ENCODE results near the gene RHCG. TPM values are rescaled to one million over a fixed set of nuclear protein-coding genes. Genes with fewer than 3 reads are reported as not detected.

RHCG gene
- total and polyA plus RNA-seq, 2 of the 13 experiments (the other 11 are each of a cell fraction or from before 2014, with no cell fraction given), result not detected

DNA sequence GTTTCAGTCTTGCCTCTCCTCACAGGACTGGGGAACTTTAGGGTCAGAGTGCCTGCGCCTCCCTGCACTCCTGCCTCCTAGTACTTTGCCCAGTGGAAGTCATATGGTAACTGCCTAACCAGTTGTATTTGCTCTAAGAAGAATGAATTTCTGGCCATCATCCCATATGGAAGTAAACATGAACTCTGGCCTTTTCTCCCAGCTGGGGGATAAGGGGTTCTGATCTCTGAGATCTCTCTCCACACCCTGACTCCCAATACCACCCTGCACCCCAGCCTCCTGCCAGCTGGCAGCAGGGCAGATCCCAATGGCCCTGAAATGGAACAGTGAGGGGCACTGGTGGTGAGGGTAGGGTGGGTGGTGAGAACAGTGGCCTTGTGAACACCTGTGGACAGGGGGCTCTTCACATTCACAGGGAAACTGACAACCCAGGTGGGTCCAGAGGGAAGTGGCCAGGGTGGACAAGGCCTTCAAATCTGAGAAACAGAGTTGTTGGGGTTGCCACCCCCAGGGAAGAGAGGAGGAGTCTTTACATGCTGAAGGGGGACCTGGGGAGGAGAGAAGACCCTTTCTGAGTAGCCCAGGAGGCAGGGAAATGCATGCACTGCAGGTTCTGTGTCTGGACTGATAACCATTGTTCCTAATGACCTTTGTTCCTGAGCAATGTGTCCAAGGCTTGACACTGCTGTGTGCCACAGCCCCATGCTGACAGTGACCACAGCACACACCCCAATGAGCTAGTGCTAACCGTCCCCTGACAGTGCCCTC lies 36.9 kb downstream of the RHCG start:
- peak overlapping the region; percentile 63 for H3K4me2 ChIP-seq (ENCODE audit: low read depth, low read length)
- peak overlapping the region in 1 of 3 experiments; percentile 54; a peak in 2 of 6 replicates for H3K4me3 ChIP-seq (replicated peaks in 1 of 3; ENCODE audit: insufficient read depth in 1 of 3, low read depth in 2 of 3, low read length in 3 of 3)
- H3K27me3 ChIP-seq (ENCODE audit: control insufficient read depth in 1 of 2, insufficient read depth in 2 of 2, low read length in 2 of 2), result no peaks in the 10 kb centered on the region
- peak; percentile 87 for ATAC-seq
- no peaks in the 10 kb centered on the region for H4K20me1 ChIP-seq (ENCODE audit: insufficient read depth, low read length)
- ChIA-PET CTCF (ENCODE audit: low intra/inter-chr PET ratio, low total read pairs) (no interaction called here), POLR2A (no interaction called here)
- intact Hi-C loops (cut with micrococcal nuclease; ENCODE audit: unreplicated experiment) (no loop called here), in situ Hi-C loops (cut with HindIII; ENCODE audit: extremely low pct_ligation_motif_present, low pct_unique_long_range_greater_than_20kb) (no loop called here)
- BruUV-seq (replicated peaks), result no TSS peak
- H3K36me3 ChIP-seq (replicated peaks in 1 of 2; ENCODE audit: control insufficient read depth in 1 of 2, insufficient read depth in 2 of 2, low read length in 2 of 2), result no peaks in the 10 kb centered on the region
- peak overlapping the region; percentile 42; the same call in 1 of the 2 replicates for H3K9ac ChIP-seq (ENCODE audit: insufficient read depth, low read depth, low read length)
- WGBS (ENCODE audit: low lambda C conversion rate), result 0% methylated on average over 2 of the region's 2 CpGs
- peak; percentile 77 for DNase-seq (ENCODE audit: low spot score)
- no peak overlapping the region for H2AFZ ChIP-seq (ENCODE audit: low read length)
- H3K79me2 ChIP-seq (ENCODE audit: insufficient read depth, low read length), result no peaks in the 10 kb centered on the region
- no peaks in the 10 kb centered on the region for H3K9me3 ChIP-seq (ENCODE audit: low read length)
- H3K4me1 ChIP-seq (ENCODE audit: insufficient read depth, low read length), result peaks cover 91% of the 10 kb centered on the region
- peak overlapping the region; percentile 88 for H3K27ac ChIP-seq (ENCODE audit: extremely low read length, insufficient read depth, low read length)
- peak; percentile 89 for FAIRE-seq
- no peak for TF ChIP-seq ATRX (CRISPR knock-in tag; IDR thresholded peaks at IDR 0.05; ENCODE audit: borderline replicate concordance)
- no peak for TF ChIP-seq TMF1 (CRISPR knock-in tag; IDR thresholded peaks at IDR 0.05; ENCODE audit: low read depth)
- TF ChIP-seq SRF (IDR thresholded peaks at IDR 0.05; ENCODE audit: low read depth, low read length), result no peak
- no peak for TF ChIP-seq SP140L (CRISPR knock-in tag; IDR thresholded peaks at IDR 0.05; ENCODE audit: borderline replicate concordance)
- TF ChIP-seq SIN3A (IDR thresholded peaks at IDR 0.05; ENCODE audit: borderline replicate concordance, low read depth, low read length), result 0 out of 2 replicates have a peak, but pooled peaks have one; percentile 45
- TF ChIP-seq ZNF326 (CRISPR knock-in tag; IDR thresholded peaks at IDR 0.05; ENCODE audit: borderline replicate concordance), result no peak
- TF ChIP-seq RARA (CRISPR knock-in tag; IDR thresholded peaks at IDR 0.05), result peak; percentile 42; the same call in 1 of the 2 replicates
- no peak for TF ChIP-seq ZFP62 (CRISPR knock-in tag; IDR thresholded peaks at IDR 0.05)
- TF ChIP-seq ZNF788 (CRISPR knock-in tag; IDR thresholded peaks at IDR 0.05; ENCODE audit: borderline replicate concordance), result peak; percentile 41; the same call in 1 of the 2 replicates
- TF ChIP-seq SOX6 (IDR thresholded peaks at IDR 0.05), result no peak
- TF ChIP-seq SOX6 (CRISPR knock-in tag; IDR thresholded peaks at IDR 0.05), result peak; percentile 94
- peak; percentile 77; the same call in 1 of the 2 replicates for TF ChIP-seq THRA (CRISPR knock-in tag; IDR thresholded peaks at IDR 0.05; ENCODE audit: borderline replicate concordance)
- TF ChIP-seq EZH2 (conservative IDR thresholded peaks at IDR 0.05; ENCODE audit: low read depth, low read length), result no peak
- no peak for TF ChIP-seq HNF1A (IDR thresholded peaks at IDR 0.05; ENCODE audit: low read depth)
- no peak; the same call in 1 of the 2 replicates for TF ChIP-seq HNF1A (CRISPR knock-in tag; IDR thresholded peaks at IDR 0.05; ENCODE audit: borderline replicate concordance)
- TF ChIP-seq ONECUT2 (CRISPR knock-in tag; IDR thresholded peaks at IDR 0.05), result no peak
- no peak for TF ChIP-seq NKX3-1 (CRISPR knock-in tag; IDR thresholded peaks at IDR 0.05)
- TF ChIP-seq ARID2 (CRISPR knock-in tag; IDR thresholded peaks at IDR 0.05; ENCODE audit: borderline replicate concordance), result no peak
- no peak for TF ChIP-seq ZNF232 (CRISPR knock-in tag; IDR thresholded peaks at IDR 0.05; ENCODE audit: borderline replicate concordance)
